ENCODE results near the gene OR2G2. TPM values are rescaled to one million over a fixed set of nuclear protein-coding genes. Genes with fewer than 3 reads are reported as not detected.

OR2G2 gene
- total RNA-seq, 3 donors from 2014 or later, result not detected

DNA sequence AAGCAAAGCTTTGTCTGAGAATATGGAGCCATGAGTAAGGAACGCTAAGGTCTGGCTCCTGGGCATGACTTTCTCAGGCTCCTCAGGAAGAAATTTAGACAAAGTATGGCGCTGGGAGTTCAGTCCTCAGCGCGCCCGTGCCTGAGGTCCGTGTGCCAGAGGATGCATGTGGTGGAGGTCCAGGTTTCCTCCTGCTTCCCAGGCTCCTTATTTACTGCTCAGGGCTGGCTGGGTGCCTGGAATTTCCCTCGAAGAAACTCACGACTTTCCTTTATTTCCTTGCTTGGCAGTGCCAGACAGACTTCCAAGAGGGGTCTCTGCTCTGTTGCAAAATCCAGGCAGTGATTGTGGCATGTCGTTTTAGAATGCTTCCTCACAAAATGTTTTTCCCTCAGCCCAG, 26.0 kb upstream of the OR2G2 start:
- Histone ChIP-seq H3K4me1 (ENCODE audit: low read depth) (no peaks in the 10 kb centered on the region), H3K4me3 (no peak overlapping the region), H3K36me3 (ENCODE audit: low read depth) (no peaks in the 10 kb centered on the region), H3K9me3 (no peaks in the 10 kb centered on the region)
- DNase-seq (no peak), ATAC-seq (no peak)
- intact Hi-C loops (cut with DNase I, micrococcal nuclease), result no loop called here
- TF ChIP-seq, protein P1, sequence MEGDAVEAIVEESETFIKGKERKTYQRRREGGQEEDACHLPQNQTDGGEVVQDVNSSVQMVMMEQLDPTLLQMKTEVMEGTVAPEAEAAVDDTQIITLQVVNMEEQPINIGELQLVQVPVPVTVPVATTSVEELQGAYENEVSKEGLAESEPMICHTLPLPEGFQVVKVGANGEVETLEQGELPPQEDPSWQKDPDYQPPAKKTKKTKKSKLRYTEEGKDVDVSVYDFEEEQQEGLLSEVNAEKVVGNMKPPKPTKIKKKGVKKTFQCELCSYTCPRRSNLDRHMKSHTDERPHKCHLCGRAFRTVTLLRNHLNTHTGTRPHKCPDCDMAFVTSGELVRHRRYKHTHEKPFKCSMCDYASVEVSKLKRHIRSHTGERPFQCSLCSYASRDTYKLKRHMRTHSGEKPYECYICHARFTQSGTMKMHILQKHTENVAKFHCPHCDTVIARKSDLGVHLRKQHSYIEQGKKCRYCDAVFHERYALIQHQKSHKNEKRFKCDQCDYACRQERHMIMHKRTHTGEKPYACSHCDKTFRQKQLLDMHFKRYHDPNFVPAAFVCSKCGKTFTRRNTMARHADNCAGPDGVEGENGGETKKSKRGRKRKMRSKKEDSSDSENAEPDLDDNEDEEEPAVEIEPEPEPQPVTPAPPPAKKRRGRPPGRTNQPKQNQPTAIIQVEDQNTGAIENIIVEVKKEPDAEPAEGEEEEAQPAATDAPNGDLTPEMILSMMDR (IDR thresholded peaks at IDR 0.05), result no peak

DNA sequence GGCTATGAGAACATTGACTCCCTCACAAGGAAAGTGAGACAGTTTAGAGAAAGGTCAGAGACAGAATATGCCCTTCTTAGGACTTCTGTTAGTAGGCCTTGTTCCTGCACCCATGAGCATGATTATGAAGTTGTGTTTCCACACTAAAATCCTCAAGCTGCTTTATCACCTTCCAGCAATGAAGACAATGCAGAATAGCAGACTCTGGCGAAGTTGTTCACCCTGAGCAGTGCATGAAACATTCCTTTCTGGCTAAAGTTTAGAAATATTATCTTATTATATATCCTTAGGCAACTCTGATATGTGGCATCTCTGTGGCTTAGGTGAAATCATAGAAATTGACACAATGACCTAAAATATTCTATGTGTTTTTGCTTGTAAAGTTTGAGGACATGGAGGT, 13.9 kb upstream of the OR2G2 start:
- no peak for ATAC-seq
- Histone ChIP-seq H3K4me1 (ENCODE audit: low read depth) (no peaks in the 10 kb centered on the region), H3K4me3 (no peak overlapping the region), H3K36me3 (ENCODE audit: low read depth) (no peaks in the 10 kb centered on the region), H3K9me3 (no peaks in the 10 kb centered on the region)
- DNase-seq, result no peak
- TF ChIP-seq, protein P1 (IDR thresholded peaks at IDR 0.05), result no peak
- intact Hi-C loops (cut with DNase I, micrococcal nuclease), result no loop called here

DNA sequence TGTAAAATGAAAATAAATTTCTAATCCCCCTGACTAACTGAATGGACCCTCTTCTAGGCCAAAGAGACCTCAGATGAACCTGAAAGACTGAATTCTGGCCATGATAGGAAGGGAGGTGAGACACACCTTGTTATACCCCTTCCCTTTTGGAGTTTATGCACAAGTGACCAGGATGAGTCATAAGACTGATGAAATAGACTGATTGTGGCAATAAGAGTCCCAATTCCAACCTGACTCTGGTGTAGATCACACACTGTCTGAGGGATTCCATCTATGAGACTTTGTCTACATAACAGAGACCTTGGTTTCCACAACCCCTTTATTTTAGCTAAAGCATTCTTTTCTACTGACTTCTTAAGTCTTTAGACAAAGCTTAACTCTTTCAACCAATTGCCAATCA, 13.5 kb upstream of the OR2G2 start:
- ATAC-seq (no peak), DNase-seq (no peak)
- TF ChIP-seq, protein P1 (IDR thresholded peaks at IDR 0.05), result no peak
- intact Hi-C loops (cut with DNase I, micrococcal nuclease), result no loop called here
- Histone ChIP-seq H3K4me1 (ENCODE audit: low read depth) (no peaks in the 10 kb centered on the region), H3K4me3 (no peak overlapping the region), H3K9me3 (no peaks in the 10 kb centered on the region), H3K36me3 (ENCODE audit: low read depth) (no peaks in the 10 kb centered on the region)

DNA sequence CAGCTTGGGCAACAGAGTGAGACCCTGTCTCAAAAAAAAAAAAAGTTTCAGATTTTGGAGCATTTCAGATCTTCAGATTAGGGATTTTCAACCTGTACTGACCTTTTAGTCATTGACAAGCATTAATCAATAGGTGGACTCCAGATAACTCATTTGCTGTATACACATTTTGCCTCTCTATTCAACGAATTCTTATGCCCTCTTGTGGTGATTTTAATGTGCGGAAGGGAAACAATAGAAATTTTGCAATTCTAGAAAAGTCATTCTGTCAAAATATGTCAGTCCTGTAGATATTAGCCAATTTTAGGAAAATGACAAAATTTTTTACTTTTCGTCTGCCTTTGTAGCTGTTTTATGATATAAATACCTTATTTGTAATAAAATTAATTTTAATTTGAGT, 11.6 kb upstream of the OR2G2 start:
- TF ChIP-seq, protein P1 (IDR thresholded peaks at IDR 0.05), result no peak
- ATAC-seq (no peak), DNase-seq (no peak)
- no peak overlapping the region for H3K4me3 ChIP-seq
- H3K36me3 ChIP-seq (ENCODE audit: low read depth), result no peaks in the 10 kb centered on the region
- no peaks in the 10 kb centered on the region for H3K9me3 ChIP-seq
- no peaks in the 10 kb centered on the region for H3K4me1 ChIP-seq (ENCODE audit: low read depth)
- intact Hi-C loops (cut with DNase I, micrococcal nuclease), result no loop called here

DNA sequence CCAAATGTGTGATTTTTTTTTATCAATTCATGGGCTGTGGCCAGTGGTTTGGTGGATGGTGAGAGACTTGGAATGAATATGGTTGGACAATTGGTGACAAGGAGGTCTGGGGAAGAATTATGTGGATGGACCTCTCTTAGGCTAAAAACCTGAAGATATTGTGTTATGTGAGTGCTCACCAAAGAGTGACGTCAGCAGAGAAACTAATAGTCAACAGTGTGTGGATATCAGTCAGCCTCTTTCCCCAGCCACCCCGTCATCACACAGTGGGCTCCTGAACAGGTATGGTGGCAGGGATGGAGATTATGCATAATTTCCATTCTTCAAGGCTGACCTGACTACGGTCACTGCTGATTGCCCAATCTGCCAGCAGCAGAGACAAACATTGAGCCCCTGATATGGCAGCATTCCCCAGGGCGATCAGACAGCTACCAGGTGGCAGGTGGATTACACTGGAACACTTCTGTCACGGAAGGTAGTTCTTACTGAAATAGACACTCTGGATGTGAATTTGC, 9.2 kb upstream of the OR2G2 start:
- H3K4me1 ChIP-seq (ENCODE audit: low read depth), result no peaks in the 10 kb centered on the region
- no peak for ATAC-seq
- DNase-seq, result no peak
- intact Hi-C loops (cut with DNase I, micrococcal nuclease), result no loop called here
- TF ChIP-seq, protein P1 (IDR thresholded peaks at IDR 0.05), result no peak
- H3K36me3 ChIP-seq (ENCODE audit: low read depth), result no peaks in the 10 kb centered on the region
- H3K9me3 ChIP-seq, result no peaks in the 10 kb centered on the region
- H3K4me3 ChIP-seq, result no peak overlapping the region

DNA sequence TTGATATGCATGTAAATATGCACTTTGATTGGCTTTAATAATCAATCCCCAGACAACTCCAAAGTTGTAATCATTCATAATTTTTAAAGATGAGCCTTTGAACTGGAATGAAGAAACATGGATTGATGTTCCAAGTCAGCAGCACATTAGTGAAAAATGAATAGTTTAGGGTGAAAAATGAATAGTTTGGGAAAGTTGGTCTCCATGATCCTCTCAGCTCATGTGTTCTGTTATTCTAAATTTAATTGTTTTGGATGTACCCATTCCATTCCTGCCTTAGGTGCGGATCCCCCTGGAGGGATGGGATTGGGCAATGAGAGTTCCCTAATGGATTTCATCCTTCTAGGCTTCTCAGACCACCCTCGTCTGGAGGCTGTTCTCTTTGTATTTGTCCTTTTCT, 17.1 kb downstream of the OR2G2 start, which contains the start of gene OR2G3:
Gene OR2G3, plus strand, starts transcription at position 301 of the 400 bp plus-strand sequence. Its CDS starts 0 bp downstream, at position 301.
- H3K9me3 ChIP-seq, result no peaks in the 10 kb centered on the region
- intact Hi-C loops (cut with DNase I, micrococcal nuclease), result no loop called here
- ATAC-seq (no peak), DNase-seq (no peak)
- H3K4me1 ChIP-seq (ENCODE audit: low read depth), result no peaks in the 10 kb centered on the region
- TF ChIP-seq, protein P1 (IDR thresholded peaks at IDR 0.05), result no peak
- no peak within 1 kb of the TSS for H3K4me3 ChIP-seq
- H3K36me3 ChIP-seq (ENCODE audit: low read depth), result no peaks in the 10 kb centered on the region
